SW 1271 (cell line): ENCODE data around the gene PEPD.
A peak's percentile ranks its signal among the peaks of the same experiment; 100 is the strongest.
"Not testable (repeated sequence)": the region's sequence is repeated elsewhere in the genome, so short reads cannot be mapped to it uniquely, and the experiment has no call there.

Source experiments
- DNase-seq, 2 experiments: peaks; one replicate each; lab custom pipeline; 2025; lab: John Stamatoyannopoulos, UW

Gene PEPD

DNA sequence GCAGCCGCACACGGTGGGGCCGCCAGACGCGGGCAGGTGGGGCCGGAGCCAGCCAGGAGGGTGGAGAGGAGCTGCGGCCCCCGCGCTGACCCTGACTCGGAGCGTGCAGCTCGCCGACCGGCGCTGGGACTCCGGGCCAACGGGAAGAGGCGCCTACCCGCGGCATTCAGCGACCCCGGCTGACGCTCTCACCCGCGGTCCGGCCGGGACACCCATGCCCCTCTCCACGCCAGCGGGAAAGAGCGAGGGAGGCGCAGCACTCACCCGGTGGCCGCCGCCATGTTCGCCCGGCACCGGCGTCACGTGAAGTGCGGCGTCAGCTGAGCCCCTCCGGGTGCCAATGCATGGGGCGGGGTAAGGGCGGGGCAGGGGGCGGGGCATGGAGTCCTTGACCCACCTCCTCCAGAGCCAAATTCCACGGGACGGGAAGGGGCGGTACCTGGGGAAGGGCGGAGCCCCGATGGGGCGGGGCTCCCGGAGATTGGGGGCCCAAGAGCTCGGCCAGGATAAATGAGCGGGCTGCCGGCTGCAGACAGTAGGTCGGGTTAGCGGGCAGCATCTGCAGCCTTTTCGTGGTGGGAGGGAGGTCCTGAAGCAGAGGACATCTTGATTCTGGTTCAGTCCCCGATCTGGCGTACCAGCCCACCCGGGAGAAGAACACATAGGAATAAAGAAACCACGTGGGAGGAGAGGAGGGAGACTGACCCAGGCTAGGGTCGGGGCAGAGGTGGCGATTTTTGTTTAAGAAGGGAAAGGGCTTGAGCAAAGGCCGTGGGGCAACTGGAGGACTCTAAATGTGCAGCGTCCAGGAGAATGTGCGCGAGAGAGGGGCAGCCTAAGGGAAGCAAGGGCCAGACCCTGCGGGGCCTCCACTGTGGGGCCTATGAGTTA is at the start of gene PEPD:
TSS of gene PEPD (minus strand) at position 312 of the 891 bp plus-strand sequence. CDS start at position 281, 31 bp downstream.
- DNase-seq = peak; percentile 49 to 76

DNA sequence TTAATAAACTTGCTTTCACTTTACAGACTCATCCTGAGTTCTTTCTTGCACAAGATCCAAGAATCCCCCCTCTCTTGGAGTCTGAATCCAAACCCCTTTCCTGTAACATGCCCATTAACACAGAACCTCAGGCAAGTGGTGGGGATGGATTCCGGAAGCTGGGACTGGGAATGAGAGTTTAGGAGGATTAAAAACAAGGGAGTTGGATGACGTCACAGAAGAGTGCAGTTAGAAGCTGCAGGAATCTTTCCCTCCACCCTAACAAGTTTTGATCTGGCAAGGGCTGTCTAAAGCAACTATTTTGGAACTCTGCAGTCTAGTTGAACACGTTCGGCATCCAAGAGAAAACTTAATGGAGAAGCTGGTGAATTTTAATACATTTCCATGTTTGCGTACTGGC is 48.2 kb upstream of the PEPD start:
- no peak for DNase-seq

DNA sequence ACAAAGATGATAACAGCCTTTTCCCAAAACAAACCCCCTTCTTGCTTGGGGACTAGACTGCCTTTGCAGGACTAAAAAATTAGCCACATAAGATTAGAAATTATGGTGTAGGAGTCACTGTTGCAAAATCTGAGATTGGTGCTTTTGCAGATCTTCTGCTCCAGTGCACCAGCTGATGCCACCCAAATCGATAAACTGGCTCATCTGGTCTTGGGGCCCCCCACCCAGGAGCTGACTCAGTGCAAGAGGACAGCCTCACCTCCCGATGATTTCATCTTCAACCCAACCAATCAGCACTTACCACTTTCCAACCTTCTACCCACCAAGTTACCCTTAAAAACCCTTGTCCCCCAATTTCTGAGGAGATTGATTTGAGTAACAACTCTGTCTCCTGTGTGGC is 47.1 kb upstream of the PEPD start:
- no peak for DNase-seq

DNA sequence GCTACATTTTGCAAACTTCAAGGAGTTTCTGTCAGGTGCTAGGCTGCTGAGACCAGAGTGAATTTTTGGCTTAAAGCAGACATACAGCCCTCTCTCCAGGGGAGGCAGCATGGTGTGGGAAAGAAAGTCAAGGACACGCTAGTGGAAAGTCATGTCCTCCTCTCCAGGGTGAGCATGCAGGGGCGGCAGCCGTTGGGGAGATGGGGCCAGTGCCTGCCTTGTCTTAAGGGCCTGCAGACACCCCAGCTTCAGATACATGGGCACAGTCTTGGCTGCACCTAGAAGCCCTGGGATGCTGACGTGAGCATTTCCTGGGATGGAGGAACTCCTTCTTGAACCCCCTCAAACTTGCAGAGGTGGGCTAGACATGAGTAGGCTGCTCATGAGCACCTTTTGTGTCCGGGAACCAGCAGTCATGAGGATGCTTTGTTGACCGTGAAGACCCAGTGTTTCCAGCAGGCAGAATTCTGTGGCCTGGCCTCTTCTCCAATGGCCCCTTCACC is 43.3 kb upstream of the PEPD start:
- no peak for DNase-seq

DNA sequence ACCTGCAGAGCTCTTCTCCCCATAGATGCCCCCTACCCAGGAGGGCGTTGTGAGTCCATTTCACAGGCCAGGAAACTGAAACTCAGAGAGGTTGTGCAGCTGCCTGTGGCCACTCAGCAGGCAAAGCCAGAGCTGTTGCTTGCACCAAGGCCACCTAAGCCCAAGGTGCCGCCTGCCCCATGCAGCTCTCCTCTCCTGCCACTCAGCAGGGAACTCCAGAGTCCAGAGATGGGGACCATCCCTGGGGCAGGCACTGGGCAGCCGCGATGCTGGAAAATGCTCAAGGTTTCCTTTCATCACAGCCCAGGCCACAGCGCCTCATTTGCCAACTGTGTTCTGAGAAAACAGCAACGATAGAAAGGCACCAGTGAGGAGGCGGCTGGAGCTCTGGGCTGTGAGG is 41.0 kb upstream of the PEPD start:
- no peak for DNase-seq

DNA sequence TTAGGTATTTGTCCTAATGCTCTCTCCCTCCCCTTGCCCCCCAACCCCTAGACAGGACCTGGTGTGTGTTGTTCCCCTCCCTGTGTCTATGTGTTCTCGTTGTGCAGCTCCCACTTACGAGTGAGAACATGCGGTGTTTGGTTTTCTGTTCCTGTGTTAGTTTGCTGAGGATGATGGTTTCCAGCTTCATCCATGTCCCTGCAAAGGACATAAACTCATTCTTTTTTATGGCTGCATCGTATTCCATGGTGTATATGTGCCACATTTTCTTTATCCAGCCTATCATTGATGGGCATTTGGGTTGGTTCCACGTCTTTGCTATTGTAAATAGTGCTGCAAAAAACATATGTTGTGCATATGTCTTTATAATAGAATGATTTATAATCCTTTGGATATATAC is 40.1 kb upstream of the PEPD start:
- DNase-seq = not testable (repeated sequence)

DNA sequence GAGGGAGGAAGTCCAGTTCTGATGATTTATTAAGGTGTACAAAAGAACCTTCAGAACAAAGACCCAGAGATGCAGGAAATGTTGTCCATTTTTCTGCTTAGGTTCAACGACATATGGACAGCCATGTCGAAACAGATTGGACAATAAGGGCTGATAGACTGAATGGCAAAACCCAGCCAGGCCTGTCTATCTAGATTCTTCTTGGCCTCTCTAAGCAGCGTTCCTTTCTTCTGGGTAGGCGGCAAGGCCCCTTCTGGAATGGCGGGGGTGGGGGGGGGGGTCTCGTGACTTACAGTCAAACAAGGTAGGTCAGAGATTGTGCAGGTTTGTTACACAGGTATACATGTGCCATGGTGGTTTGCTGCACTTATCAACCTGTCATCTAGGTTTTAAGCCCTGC is 39.7 kb upstream of the PEPD start:
- no peak for DNase-seq

DNA sequence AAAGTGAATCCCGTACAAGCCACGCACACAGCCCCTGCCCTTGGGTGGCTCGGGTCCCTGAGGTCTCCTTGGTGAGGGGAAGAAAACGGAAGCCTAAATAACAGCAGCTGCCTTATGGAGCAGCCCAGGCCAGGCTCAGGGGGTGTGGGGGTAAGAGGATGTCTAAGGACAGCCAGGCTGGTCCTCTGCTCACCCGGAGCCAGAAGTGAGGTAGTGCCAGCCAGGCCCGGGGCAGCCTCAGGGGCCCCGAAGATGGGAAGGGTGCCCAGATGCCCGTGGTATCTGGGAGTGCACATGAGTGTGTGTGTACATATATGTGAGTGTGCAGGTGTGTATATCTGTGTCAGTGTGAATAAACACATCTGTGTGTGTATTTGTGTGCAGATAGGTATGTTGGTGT is 38.4 kb upstream of the PEPD start:
- no peak for DNase-seq

DNA sequence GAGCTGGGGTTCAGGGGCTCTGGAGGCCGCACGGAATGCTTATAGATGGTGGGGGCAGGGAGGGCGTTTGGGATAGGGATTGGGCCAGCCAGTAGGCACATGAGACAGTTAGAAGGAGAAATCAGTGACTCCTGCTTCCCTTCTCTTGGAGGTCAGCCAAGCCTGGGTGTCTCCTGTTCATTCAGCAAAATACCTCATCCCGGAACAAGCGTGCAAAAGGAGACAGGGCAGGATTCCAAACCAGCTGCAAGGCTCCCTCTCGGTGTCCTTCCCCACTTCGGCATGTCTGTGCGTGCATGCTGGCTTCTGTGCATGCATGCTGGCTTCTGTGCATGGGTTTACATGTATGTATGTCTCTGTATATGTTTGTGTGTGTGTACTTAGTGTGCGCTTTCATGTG is 37.3 kb upstream of the PEPD start:
- DNase-seq = no peak

DNA sequence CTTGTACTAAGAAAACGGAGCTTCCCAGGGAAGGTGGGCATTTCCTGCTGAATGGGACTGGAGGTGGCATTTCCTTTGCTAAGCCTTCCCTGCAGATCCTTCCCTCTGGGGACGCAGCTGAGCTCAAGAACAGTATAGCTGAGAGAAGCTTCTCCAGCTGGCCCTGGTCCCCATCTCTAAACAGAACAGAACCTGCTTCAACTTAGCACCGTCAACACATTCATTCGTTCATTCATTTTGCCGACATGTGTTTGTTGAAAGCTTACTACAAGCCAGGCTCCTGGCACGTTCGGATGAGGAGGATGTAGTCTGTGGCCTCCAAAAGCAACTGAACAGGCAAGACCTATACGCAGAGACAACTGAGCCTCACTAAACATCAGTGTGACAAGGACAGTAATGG is 36.6 kb upstream of the PEPD start:
- no peak for DNase-seq

DNA sequence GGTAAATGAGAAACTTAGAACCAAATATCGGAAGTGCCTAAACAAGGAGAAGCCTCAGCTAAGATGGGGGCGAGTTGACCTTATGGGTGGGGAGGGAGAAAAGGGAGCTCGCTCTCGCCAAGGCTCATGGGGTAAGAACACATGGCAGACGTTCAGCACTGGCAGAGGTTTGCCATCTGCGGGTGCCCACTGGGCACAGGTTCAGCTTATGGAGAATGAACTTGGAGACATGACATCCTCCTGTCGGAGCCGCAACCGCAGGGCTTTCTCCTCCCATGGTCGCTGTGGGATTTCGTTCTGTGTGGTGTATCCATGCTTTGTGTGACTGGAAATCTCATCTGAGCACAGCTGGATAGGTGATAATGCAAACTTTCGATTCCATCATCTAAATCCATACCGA is 36.1 kb upstream of the PEPD start:
- no peak for DNase-seq

DNA sequence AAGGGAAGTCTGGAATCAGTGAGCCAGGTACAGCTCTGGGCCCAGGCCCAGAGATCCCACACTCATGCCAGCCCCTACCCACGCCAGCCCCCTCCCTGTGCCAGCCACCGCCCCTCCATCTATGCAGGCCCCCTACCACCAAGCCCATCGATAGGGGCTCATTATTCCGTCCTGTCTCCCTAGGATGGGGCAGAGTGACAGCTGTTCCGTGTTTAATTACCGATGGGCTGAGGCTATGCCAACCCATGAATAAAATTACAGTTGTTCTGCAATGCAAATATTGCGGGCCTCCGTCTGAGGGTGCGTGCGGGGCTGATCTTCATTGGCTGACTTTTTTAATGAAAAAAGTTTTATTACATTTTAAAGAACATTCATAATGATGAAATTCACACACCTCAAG is 35.6 kb upstream of the PEPD start:
- no peak for DNase-seq

DNA sequence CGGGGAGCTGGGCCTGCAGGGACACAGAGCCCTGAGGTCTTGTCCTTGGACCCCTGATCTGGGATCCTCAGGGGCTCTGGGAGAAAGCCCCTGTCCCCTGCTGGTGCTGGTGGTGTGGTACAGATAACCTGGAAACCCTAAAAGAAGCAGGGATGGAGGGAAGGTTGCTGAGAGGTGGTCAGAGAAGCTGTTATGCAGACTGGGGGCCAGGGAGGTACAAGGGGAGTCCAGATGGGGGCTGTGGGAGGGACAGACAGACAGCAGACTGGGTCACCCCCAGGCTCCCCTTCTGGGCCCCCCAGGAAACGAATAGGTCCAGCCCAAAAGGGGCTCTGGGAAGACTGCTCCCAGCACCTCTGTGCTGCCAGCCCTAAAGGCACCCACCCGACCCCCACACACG is 34.7 kb upstream of the PEPD start:
- DNase-seq = no peak

DNA sequence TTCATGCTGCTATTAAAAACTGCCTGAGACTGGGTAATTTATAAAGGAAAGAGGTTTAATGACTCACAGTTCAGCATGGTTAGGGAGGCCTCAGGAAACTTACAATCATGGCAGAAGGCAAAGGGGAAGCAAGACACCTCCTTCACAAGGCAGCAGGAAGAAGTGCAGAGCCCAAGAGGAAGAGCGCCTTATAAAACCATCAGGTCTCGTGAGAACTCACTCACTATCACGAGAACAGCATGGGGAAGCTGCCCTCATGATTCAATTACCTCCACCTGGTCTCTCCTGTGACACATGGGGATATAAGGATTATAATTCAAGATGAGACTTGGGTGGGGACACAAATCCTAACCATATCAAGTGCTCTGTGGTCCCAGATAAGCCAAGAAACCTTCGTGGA is 34.1 kb upstream of the PEPD start:
- DNase-seq = not testable (repeated sequence)

DNA sequence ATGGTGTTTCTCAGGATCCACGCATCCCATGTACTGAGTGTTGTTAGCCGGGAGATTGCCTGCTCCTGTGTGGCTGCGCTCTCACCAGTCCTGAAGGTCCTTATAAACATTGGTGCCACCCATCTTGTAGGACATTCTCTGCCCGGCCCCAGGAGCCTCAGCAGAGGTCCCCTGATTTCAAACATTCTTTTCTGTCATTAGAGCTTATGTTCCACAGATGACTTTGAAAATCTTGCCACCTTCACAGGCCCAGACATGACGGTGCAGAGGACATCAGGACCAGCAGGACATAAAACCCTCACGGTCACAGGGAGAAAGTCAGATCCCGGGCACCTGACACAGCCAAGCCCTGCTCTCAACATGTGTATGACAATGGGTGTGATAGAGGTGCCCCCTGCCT is 33.2 kb upstream of the PEPD start:
- DNase-seq = no peak

DNA sequence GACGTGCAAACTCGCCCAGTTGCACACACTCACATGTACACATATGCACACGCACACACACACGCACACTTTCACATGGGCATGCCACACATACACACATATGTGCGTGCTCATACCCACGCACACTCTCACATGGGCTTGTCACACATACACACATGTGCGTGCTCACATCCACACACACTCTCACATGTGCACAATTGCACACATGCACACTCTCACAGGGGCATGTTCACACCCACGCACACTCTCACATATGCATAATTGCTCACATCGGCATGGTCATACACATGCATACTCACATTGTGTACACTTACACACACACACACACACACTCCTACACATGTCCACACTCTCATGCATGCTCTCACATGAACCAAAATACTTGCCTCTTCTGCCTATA is 32.8 kb upstream of the PEPD start:
- DNase-seq = no peak

DNA sequence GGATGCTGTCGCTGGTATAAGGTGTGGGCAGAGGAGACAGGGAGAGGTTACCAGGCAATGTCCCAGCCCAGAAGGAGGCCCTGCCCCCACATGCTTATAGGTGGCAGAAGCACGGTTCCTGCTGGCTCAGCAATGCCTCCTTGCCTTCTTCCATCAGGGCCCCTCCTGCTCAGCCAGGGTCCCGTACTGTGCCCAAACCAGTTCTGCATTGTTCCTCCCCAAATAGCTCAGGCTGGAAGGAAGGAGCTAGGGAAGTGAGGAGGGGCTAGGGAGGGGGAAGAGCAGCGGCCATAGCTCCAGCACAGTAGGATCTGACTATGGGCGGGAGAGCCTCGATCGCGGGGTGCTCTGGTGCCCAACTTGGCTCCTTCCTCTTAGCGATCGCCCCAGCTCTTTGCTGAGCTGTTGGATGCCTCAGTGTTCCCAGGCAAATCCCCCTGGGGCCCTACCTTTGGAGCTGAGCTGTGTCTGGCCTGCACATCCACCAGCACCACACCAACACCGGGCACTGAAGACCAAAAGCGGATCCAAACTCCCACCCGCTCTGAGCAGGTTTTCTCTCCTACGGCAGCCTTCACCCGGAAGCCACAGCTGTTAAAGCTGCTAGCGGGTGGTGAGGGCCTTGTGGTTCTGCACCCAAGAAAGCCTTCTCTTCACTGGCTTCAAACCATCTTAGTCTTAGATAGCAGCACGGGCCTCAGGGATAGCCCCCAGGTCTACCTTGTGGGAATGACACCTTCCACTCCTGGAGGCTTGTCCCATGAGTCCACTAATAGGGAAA is 32.1 kb upstream of the PEPD start:
- no peak for DNase-seq

DNA sequence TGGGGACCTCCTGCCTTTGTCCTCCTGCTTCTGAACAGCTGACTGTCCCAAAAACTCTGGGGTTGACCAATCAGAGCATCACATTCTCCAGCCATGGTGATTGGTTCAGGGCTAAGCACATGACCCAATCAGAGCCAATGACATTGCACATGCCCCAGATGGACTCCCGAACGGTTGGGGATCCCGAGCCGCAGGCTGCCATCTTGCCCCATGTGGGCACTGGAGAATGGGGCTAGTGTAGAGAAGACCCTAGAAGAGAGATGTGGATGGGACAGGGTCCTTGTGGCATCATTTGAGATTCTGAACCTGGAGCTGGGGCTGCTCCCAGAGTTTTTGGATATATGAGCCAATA is 31.3 kb upstream of the PEPD start:
- DNase-seq = no peak

DNA sequence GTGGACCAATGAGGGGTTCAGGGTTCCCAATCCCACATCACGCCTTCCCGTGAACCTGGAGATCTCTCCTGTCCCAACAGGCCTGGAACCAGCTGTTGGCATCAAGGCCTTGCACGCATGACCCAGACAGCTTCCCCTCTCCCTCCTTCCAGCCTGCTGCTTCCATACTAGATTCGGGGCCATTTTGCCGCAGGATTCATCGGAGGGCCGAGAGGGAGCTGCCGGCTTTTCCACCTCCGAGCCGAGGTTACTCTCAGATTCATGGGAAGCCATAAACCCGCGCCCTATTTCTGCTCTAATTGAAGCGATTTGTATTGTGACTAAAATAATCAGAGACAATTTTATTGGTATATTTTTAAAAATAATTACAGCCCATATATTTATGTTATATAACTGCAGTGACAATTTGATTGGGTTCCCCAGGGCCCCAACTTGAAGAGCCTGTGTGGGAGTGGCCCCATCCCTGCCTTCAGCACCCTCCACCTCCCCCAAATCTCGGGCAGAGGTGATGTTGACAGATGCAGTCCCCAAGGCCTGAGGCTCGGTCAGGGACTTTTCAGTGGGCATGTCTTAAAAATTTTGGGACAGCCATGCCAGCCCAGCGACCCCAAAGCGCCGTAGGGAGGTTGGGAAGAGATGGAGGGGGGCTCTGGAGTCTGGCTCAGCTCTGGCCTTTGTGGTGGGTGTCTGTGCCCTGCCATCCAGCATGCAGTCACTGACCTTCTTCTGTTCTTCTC is 30.8 kb upstream of the PEPD start:
- no peak for DNase-seq

DNA sequence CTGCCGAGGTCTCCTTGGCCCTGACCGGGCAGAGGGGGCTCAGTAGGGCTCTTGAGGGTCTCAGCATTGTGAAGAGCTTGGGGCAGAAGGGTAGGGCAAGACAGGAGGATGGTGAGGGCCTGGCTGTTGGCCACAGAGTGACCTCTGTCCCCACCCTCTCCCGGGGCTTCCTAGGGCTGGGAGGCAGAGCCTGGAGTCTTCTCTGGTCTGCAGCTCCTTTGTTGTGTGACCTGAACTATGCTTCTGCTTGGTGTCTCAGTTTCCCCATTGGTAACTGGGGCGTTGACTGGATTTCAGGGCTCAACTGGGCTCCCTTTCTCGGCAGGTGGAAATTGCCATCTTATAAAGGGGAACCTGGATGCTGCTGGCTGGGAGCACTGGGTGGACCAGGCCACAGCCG is 30.1 kb upstream of the PEPD start:
- DNase-seq = no peak

DNA sequence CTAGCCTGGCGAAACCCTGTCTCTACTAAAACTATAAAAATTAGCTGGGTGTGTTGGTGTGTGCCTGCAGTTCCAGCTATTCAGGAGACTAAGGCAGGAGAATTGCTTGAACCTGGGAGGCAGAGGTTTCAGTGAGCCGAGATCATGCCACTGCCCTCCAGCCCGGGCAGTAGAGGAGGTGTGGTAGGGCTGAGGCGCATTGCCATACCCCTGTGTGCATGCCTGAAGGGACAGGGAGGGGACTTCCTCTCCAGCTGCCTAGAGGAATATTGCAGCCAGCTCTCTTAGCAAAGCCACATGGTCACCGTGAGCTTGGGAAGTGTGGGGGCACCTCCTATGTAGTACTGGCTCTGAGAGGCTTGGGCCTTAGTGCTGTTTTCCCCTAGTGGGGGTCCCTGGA is 29.2 kb upstream of the PEPD start:
- DNase-seq = no peak

DNA sequence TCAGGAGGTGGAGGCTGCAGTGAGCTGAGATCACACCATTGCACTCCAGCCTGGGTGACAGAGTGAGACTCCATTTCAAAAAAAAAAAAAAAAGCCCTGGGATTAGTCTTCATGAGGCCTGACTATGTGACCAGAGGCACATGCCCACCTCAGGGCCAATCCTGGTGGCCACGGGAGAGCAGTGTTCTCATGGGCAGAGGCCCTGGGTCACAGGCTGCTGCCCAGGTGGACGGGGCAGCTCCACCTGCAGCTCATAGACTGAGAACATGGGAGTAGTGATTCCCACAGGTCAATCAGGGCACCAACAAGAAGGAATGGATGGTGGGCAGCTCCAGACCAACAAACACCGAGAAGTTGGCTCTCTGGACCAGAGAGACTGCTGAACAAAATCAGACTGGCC is 26.1 kb upstream of the PEPD start:
- no peak for DNase-seq

DNA sequence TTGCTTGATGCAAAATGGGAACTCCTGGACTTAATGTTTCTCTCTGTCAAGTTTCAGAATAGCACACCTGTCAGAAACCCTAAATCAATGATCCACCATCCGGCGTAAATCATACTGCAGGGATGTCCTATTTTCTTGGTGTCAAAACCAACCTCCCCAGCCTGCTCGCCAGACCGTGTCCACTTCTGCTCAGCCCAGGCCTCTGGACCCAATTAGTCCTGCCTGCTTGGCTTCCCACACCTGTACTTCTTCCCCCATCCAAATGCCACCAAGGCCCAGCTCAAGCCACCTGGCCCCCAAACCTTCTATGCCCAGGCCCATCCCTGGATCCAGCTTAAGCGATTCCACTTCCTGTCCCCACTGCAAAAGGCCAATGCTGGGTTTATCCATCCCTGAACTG is 25.1 kb upstream of the PEPD start:
- no peak for DNase-seq
